IPS-18c (cell line): ENCODE measurements around the gene CTSA.

Experiments
- H3K4me3 ChIP-seq: 2 replicates; pipeline ENCODE4 v1.7.0; 2013; ENCODE audit warnings: low read depth, mild to moderate bottlenecking, low read length, moderate library complexity; ENCODE audit not compliant: insufficient read depth
- H3K9me3 ChIP-seq: one replicate; pipeline ENCODE4 v1.6.1; 2013; ENCODE audit warnings: mild to moderate bottlenecking, low read length, moderate library complexity; ENCODE audit not compliant: control insufficient read depth, insufficient read depth

Gene CTSA

DNA sequence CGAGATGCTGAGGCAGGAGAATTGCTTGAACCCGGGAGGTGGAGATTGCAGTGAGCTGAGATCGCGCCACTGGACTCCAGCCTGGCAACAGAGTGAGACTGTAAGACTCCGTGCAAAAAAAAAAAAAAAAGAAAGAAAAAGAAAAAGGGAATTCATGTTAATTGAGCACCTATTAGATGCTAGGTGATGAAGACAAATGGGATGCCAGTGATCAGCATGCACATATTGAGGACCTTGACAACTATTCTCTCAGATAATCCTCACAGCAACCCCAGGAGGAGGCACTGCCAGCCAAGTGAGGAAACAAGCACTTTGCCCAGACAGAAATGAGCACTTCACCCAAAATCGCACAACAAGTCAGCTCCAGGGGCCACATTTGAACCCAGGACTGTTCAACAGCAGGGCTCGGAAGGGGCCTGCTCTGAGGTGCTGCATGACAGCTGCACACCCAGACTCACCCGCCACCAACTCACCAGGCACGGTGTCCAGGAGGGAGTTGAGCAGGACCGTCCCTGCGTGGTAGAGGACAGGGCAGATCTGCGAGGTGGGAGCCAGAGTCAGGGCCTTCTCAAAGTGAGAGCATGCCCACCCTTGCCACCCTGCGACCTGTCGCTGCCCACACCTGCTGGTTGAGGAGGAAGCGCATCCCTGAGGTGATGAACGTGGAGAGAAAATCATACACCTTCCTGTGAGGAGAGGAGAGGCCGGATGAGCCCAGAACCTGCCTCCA, 16.2 kb downstream of the CTSA start:
- Histone ChIP-seq H3K9me3 (no peaks in the 10 kb centered on the region), H3K4me3 (no peak overlapping the region)

DNA sequence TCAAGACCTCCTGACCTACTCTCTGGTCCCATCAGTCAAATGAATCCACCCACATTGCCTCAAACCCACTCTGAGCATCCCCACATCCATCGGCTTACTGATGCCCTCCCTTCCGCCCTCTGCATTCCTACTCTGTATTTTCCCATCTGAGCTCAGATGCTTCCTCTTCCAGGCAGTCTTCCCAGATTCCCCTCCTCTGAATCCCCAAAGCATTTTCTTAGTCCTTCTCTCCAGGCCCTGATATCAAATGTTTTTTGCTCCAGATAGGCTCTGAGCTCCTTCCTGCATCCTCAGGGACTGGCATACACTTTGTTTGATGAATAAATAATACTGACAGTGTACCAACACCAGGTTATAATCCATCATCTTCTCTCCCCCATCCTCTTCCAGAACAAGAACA, 16.9 kb downstream of the CTSA start:
- Histone ChIP-seq H3K9me3 (no peaks in the 10 kb centered on the region), H3K4me3 (no peak overlapping the region)

DNA sequence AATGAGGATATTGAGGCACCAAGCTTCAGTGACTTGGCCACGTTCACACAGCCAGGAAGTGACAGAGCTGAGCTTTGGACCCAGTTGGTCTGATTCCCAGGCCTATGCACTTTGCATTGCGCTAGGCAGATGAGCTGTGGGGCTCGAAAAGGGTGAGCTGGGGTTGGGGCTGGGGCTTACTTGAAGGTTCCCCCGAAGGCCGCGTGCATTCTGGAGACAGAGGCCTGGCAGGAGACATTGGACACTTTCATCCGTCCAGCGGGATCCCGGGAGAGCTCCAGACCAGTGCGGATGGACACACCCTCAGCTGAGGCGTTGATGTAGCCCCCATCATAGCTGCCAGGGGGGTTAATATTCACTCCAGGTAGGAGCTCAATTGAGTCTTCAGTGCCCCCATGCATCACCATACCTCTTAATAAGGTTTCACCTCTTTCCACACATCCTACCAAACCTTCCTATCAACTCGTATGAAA, 18.2 kb downstream of the CTSA start:
- Histone ChIP-seq H3K4me3 (no peak overlapping the region), H3K9me3 (no peaks in the 10 kb centered on the region)

DNA sequence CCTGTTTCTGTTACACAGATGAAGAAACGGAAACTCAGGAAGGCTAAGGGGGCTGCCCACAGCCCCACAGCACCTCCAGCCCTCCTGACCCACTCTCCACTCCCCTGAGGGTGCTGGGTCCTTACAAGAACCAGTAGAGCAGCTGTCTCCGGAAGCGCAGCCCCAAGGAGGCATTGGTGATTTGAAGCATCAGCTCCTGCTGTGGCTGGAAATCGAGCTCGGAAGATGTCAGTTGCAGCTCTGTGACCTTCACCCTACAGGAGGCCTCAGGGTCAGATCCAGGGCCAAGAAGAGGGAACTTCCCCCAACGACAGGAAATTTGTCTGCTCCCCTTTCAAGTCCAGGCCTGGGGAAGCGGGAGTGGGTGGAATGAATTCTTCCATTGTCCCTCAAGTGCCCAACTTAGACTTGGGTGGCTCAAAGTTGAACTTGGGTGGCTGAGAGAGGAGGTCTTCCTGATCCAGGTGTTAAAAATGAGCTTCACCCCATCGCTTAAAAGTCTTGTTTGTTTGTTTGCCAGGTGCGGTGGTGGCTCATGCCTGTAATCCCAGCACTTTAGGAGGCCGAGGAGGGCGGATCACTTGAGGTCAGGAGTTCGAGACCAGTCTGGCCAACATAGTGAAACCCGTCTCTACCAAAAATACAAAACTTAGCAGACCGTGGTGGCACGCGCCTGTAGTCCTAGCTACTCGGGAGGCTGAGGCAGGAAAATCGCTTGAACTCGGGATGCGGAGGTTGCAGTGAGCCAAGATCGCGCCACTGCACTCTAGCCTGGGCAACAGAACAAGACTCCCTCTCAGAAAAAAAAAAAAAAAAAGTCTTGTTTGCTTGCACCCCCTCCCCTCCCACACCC, 18.9 kb downstream of the CTSA start:
- Histone ChIP-seq H3K4me3 (no peak overlapping the region), H3K9me3 (no peaks in the 10 kb centered on the region)

DNA sequence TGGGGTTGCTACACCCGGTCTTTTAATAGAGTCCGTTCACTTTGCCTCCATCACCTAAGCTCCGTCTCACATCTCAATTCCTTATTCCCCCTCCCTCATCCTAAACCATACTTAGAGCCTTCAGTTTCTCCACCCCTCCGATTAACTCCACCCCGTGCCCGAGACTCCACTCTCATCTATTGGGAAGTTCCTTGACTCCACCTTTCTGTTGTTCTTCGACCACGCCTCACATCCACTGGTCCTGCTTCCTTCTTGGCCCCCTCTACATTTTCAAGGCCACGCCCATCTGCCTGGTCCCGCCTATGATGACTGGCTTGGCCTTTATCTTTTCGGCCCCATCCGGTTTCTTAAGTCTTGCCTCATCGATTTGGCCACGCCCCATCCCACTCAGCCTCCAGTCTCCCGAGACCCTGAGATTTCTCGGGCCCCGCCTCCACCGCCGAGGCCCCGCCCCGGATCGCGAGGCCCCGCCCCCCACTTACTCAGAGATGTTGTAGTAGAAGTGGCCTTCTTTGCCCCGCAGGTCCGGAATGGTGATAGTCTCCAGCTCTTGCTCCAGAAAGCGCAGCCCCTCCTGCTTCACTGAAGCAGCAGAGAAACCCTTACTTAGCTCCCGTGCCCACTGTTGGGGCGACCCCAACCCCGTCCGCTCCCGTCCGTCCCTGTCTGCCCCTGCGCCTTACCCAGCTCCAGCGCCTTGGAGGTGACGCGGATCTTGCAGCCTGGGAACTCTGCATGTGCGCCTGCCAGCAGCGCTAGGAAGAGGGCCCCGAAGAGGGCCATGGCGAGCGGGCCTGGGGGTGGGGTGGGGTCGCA, 19.7 kb downstream of the CTSA start:
- Histone ChIP-seq H3K9me3 (no peaks in the 10 kb centered on the region), H3K4me3 (peak overlapping the region; percentile 65)

DNA sequence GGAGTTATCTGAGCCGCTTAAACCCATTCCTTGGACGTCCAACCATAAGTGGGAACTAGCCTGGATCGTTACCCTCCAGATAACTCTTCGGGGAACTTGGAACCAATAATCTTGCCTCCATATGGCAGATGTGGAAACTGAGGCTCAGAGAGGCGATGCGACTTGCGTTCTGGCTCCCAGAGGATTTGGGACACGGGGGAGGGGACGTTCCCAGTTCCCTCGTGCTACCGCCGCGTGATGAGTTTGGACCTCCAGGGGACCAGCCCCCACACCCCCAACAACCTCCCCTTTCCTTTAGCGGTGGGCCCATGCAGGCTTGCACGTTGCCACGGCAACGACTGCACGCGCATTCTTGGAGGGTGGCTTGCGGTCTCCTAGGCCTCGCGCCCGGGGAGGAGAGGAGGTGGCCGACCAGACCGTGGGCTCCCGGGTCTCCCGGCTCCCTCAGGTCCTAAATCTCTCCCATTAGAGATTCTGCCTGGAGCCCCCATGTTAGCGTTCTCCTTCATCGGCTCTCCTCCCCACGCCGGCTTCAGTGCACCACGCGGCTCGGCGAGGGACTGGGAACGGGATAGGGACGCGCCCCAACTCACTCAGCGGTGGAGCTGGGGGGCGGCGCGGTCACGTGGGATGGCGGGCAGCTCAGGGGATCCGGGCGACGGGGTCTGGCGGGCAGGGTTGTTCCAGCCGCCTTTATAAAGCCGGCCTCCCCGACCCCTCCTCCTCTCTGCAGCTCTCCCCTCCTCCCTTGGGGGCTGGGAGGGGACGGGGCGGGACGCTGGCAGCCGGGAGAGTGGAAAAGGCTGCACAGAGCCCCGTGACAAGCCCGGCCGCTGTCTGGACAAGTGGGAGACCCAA, 20.6 kb downstream of the CTSA start, which contains the start of gene PLTP:
Gene PLTP (minus strand): TSS at position 670 of the 858 bp plus-strand sequence. CDS start 703 bp downstream, outside the sequence.
- H3K4me3 ChIP-seq: peak within 1 kb of the TSS; percentile 65

DNA sequence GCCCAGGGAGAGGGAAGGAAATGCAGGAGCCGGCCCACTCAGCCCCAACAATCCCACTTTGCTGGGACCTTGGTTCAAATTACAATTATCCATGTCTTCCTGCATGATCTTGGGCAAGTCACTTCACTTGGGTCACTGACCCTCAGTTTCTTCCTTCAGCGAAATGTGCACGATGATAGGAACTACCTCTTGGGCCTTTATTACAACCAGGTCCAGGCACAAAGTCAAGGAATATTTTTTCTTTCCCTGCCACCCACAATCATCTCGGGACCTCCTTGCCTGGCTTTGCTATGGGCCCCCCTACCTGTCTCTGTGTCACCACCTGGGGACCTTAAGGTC, 21.2 kb downstream of the CTSA start:
- Histone ChIP-seq H3K9me3 (no peaks in the 10 kb centered on the region), H3K4me3 (peak overlapping the region; percentile 65)

More for the DNA sequence above, 20.6 kb downstream of the CTSA start, which contains the start of gene PLTP:
- no peaks in the 10 kb centered on the region for H3K9me3 ChIP-seq

DNA sequence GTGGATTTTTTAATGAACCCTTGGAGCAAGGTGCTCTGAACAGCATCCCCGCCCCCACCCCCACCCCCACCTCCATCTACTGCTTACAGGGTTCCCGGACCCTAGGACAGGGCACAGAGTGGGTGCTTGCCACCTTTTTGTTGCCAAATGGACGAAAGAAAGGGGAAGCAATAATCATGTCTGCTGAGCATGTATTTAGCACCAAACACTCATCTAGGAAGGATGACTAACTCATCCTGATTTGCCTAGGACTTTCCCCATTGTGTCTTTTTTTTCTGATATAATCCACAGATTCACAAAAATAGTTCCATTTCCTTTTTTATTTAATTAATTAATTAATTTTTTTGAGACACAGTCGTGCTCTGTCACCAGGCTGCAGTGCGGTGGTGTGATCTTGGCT, 22.0 kb downstream of the CTSA start:
- Histone ChIP-seq H3K4me3 (no peak overlapping the region), H3K9me3 (no peaks in the 10 kb centered on the region)

DNA sequence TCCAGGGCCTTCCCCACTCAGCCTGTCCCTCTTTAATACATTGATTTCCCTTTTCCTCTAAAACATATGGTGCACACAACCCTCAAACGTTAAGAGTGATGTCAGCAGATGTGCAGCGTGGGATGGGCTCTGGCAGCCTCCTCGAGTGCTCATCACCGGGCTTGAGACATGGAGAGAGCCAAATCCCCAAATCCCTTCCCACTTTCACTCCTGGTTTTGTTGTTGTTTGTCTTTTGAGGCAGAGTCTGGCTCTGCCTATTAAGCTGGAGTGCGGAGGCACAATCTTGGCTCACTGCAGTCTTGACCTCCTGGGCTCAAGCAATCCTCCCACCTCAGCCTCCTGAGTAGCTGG, 26.6 kb downstream of the CTSA start:
- H3K9me3 ChIP-seq: no peaks in the 10 kb centered on the region
- H3K4me3 ChIP-seq: no peak overlapping the region

DNA sequence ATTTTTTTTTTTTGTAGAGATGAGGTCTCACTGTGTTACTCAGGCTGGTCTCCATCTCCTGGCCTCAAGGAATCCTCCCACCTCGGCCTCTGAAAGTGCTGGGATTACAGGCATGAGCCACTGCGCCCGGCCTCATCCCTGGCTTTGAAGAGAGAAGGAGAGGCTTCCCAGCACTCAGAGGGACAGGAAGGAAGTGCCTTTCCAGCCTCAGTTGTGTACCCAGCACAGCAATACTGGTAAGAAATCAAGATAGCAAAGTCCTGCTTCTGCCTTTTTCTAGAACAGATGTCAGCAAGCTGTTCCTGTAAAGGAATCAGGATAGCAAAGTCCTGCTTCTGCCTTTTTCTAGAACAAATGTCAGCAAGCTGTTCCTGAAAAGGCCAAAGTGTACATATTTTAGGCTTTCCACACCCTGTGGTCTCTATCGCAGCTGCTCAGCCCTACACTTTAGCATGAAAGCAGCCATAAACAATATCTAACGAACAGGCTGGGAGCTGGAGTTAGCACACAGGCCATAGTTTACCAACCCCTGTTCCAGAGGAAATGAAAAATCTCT, 27.1 kb downstream of the CTSA start:
- Histone ChIP-seq H3K4me3 (no peak overlapping the region), H3K9me3 (no peaks in the 10 kb centered on the region)

DNA sequence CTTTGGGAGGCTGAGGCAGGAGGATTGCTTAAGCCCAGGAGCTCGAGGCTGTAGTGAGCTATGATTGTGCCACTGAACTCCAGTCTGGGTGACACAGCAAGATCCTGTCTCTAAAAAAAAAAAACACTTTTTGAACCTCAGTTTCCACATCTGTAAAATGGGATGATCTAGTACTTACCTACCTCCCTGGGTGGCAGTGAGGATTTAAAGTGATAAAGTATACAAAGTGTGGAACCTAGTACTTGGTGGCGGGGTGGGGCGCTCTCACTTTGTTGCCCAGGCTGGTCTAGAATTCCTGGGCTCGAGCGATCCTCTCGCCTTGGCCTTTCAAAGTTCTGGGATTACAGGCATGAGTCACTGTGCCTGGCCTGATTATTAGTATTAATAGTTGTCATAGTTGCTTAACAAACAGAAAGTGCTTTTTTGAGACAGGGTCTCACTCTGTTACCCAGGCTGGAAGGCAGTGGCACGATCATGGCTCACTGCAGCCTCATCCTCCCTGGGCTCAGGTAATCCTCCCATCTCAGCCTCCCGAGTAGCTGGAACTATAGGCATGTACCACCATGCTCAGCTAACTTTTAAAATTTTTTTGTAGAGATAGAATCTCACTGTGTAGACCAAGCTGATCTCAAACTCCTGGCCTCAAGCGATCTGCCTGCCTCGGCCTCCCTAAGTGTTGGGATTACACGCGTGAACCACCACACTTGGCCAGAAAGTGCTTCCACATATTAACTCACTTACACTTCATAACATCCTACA, 27.8 kb downstream of the CTSA start:
- no peaks in the 10 kb centered on the region for H3K9me3 ChIP-seq
- no peak overlapping the region for H3K4me3 ChIP-seq

DNA sequence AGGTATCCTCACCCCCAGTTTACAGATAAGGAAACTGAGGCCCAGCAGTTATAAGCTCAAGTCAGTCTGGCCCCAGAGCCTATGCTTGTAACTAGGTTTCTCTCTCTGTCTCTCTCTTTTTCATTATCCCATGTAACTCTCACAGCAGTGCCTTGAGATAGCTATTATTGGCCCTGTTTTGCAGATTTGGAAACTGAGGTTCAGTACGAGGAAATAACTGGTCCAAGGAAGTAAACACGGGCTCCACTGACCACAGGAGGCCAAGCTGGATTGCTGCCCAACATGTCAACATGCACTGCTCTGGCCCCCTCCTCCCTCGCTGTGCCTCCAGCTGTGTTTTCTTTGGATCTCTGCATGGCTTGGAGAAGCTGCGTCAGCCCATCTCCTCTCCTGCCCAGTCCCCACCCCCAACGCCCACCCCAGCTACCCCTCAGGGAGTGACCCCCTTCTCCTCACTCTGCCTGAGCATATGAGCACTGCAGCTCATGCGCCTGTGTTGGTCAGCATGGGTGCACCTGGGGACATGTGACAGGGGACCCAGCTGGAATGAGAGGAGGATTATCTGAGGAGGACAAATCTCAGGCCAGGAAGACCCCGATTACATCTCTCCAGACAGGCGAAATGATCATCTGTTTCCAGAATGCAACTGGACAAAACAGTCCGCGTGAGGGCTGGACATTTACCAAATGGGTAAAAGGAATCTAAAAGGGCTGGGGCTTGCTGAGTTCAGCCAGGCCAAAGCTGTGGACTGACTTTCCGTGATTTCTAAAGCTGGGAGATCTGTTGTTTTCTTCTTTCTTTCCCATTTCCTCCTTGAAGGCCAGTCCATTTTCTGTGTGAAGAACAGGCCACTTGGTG, 28.6 kb downstream of the CTSA start:
- Histone ChIP-seq H3K4me3 (no peak overlapping the region), H3K9me3 (no peaks in the 10 kb centered on the region)

DNA sequence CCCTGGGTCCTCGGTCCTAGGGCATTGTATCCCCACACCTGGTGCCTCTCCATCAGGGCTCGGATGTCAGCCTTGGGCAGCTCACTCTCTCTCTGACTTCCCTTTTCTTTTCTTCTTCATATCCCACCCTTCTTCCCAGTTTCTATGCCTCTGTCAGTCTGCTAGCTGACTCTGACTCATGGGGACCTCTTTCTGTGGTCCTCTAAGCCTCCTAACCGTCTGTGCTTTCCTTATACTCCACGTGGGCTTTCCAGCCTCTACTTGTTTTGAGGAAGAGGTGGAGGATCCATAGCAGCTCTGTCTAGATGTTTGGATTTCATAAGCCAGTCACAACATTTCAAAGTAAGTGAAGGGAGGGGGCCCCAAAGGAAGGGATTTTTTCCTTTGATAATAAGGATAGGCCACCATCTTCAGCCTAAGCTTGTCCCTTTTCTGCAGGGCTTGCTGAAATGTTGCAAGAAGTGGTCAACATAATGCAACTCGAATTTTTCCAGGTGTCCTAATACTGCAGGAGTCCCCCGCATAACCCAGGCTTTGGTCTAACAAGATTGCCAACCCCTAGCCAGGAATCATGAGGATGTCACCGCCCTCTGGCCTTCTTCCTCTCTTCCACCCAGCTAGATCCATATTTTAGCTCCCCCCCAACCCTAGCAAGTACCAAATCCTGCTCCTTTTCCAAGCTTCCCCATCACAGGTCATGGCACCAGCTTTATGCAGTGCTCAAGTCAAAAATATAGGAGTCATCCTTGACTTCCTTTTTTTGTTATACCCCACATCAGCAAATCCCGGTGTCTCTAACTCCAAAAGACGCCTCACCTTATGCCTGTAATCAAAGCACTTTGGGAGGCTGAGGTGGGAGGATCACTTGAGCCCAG, 29.6 kb downstream of the CTSA start:
- H3K4me3 ChIP-seq: no peak overlapping the region
- no peaks in the 10 kb centered on the region for H3K9me3 ChIP-seq
